Suppressor macrophage treated with lipopolysaccharide for 1 hour (primary cell): ENCODE data around the gene MED15.
A peak's percentile ranks its signal among the peaks of the same experiment; 100 is the strongest.
"Not testable (repeated sequence)": the region's sequence is repeated elsewhere in the genome, so short reads cannot be mapped to it uniquely, and the experiment has no call there.

Source experiments
- DNase-seq, 3 donors: peaks; one replicate each; pipeline ENCODE4 v3.0.0-alpha.2; 2020 to 2022

The MED15 gene

DNA sequence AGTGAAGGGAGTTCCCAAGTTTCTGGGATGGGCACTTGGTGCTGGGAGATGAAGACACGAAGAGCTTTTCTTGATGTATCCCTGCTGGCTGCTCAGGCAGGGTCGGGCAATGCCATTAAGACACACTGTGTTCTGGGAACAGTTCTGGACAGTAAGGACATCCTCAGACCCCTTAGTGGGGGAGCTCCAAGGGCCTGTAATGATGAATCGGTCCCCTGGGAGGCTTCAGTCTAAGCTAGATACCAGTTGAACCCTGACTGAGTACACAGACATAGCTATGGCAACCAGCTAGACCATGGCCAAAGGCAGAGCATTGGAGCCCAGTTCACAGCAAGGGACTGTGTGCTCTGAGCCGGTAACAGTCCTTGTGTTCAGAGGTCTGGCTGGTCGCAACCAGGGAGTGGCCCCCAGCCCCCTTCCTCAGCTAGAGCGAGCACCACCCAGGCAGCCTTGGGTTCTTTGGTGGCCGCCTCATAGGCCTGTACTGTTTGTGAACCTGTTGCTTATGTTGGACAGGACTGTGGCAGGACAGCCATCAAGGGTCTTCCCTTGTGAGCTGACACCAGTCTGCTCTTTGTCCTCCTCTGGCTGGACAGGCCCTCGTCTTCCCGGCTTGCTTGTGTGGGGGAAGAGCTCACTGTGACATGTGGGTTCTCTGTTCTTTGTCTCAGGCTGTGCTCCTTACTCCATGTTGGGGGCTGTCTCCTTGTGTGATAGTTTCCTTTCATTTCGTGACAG is 25.0 kb downstream of the MED15 start:
- no peak for DNase-seq

GRCh38 chr22:20533095-20533878 is 25.9 kb downstream of the MED15 start:
- DNase-seq: no peak

- no peak for DNase-seq
Observed at GRCh38 chr22:20533879-20534265, 26.5 kb downstream of the MED15 start.

DNA sequence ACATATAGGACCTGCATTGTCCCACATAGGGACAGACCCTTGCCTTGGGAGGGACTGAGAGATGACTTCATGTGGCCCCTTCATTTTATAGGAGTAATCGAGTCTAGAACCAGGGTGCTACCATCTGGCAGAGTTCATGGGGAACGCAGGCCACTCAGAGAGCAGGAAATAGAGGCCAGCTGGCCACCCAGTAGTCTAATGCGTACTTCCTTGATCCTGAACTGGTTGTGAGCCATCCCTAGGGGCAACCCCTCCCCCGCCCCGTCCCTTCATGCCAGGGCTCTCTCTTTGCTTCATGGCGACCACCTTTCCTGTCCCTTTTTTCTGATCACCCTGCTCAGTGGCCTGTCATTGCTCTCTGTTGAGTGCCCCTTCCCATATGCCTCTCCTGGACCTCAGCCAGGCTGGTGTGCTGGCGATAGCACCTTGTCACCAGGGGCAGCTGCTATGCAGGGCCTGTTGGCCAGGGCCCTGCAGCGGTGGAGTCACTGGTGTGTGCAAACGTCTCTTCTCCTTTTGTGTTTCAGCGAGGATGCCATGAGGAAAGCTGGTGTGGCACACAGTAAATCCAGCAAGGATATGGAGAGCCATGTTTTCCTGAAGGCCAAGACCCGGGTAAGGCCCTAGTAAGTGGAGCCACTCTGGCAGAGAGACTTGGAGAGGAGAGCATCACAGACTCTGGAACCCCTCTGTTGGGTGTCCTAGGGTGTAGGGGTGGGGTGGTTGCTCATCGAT is 29.3 kb downstream of the MED15 start:
- DNase-seq: no peak

- DNase-seq: no peak
Observed at GRCh38 chr22:20537325-20537756, 29.9 kb downstream of the MED15 start.

DNA sequence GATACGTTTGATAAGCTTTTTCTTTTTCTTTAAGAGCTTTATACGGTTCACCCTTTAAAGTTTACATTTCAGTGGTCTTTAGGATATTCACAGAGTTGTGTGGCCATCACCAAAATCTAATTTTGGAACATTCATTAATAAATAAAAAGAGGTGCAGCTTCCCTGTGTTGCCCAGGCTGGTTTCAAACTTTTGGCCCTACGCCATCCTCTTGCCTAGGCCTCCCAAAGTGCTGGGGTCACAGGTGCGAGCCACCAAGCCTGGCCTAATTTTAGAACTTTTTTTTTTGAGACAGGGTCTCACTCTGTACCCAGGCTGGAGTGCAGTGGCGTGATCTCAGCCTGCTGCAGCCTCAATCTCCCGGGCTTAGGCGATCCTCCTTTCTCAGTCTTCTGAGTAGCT is 30.6 kb downstream of the MED15 start:
- DNase-seq: no peak

DNA sequence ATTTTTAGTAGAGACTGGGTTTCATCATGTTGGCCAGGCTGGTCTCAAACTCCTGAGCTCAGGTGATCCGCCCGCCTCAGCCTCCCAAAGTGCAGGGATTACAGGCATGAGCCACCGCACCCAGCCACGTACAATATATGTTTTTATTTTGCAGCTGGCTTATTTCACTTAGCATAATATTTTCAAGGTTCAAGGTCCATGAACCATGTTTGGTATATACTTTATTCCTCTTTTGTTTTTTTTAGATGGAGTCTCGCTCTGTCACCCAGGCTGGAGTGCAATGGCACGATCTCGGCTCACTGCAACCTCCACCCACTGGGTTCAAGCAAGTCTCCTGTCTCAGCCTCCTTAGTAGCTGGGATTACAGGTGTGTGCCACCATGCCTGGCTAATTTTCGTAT is 31.5 kb downstream of the MED15 start:
- not testable (repeated sequence) for DNase-seq

- DNase-seq: no peak
Observed at GRCh38 chr22:20542055-20542454, 34.6 kb downstream of the MED15 start.

DNA sequence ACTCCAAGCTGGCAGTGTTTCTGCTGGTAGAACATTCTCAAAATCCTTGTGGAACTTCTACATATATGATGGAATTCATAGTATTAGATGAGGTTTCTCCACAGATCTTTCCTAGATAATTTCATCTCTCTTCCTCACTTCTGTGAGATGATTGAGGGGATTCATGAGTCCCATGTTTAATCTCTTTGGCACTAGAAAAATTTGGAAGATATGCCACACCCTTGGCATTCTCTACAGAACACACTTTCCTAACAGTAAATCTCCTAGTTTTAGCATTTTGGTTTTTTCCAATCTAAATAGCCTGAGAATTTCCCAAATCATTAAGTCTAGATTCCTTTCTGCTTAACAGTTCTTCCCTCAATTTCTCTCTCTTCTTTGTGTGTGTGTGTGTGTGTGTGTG is 35.3 kb downstream of the MED15 start:
- no peak for DNase-seq

DNA sequence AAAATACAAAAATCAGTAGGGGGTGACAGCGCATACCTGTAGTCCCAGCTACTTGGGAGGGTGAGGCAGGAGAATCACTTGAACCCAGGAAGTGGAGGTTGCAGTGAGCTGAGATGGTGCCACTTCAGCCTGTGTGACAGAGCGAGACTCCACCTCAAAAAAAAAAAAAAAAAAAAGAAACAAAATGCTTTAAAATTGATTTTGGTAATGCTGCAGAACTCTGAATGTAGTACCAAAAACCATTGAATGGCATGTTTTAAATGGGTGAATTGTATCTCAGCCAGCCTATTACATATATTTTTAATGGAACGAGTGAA is 37.9 kb downstream of the MED15 start:
- DNase-seq: not testable (repeated sequence)

- DNase-seq: no peak
Observed at GRCh38 chr22:20545681-20546521, 38.5 kb downstream of the MED15 start.

DNA sequence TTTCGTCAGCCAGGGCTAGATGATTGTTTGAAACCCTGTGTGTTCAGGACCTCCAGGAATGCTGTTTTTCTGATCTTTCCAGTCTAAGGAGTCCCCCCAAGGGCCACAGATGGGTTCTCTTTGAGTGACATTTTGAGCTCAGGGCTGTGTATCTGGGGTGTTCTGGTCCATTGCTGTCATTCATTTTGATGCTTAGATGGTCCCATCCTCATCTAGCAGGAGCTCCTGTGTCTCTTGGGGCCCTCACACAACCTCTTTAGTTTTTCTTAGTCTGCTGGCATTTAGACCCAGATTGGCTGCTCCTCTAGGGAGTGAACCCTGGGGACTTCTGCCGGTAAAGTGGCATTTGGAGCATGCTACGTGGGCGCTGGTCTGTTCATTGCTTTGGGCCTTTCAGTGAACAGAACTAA is 39.1 kb downstream of the MED15 start:
- DNase-seq: no peak

DNA sequence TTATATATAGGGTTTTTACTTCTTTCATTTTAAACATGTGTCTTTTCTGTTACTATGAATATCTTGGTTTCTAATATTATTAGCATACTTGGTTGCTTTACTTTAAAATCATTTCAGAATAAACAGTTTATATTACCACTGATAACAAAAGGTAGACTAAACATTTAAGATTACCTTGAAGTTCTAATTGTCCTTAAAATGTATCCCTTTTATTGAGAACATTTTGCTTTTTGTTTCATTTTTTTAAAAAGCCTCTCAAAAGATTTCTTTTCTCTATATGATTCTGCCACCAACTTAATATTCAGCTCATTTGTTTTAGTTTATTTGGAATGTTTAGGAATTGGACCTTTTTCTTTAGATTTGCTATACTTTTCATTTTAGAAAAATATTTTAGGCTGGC is 39.6 kb downstream of the MED15 start:
- no peak for DNase-seq

- DNase-seq: no peak
Observed at GRCh38 chr22:20548806-20549205, 41.4 kb downstream of the MED15 start.

DNA sequence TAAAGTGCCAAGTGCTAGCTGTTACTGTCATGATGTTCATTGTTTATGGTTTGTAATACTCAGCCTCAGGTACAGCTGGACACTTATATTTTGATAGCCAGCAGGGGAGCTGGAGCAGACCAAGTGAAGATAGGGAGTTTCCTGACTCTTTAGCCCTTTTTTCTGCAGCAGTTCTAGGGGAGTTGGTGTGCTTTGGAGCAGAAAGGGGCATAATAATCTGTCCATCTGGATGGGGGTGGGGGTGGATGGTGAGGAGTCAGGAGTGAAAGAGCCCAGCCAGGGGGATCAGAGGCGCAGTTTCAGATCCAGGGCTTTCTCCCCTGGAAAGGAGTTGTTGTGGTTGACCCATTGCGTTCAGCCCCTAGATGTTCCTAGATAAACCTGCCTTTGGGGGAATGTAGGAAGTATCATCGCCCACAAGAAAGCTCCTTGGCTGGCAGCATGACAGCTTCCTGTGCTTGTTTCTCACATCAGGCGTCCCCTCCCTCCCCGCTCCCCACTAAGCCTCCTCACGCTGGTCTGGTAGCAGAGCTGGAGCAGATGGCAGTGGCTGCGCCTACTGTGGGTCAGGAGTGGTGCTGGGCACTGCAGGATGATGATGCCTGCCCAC is 41.9 kb downstream of the MED15 start:
- DNase-seq: peak in 2 of 3 donors; percentile 23 to 41

- DNase-seq: no peak
Observed at GRCh38 chr22:20550057-20550817, 42.8 kb downstream of the MED15 start.

DNA sequence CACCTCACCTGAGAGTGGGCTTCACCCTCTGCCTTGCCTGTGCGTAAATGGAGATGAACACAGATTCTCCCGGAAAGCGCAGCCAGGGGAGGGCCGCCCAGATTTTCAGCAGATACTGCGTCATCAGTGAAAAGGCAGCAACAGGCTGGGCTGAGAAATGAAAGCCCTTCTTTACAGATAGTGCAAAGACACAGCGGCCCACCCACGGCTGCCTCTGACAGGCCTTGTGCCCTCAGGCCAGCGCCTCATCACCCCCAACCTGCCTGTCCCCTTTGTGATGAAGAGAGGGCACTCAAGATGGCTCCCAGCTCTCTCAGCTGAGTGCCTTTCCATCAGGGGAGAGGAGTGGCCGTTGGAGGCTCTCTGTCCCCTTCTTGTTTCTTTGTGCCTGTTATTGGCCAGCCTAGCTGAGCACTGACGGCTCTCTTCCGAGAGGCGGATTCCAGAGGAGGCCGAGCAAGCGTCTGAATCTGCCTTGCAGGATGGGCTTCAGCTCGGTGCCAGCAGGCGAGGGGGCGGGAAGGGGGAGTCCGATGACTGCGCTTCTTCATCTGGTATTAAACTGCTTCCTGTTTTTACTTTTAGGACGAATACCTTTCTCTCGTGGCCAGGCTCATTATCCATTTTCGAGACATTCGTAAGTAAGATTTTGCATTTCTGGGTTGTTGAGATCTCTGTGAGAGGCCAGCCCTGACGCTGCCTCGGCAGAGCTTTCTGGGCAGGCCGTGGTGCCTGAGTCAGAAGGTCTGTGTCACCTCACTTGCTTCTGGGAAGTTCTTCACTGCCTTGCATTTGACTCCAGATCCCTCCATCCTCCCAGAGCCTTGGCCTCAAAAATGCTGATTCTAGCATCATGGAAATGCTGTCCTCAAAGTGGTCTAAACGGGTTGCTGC is 43.7 kb downstream of the MED15 start:
- peak; percentile 73 to 82 (median 79) for DNase-seq

- DNase-seq: no peak
Observed at GRCh38 chr22:20551805-20552442, 44.5 kb downstream of the MED15 start.

GRCh38 chr22:20552443-20553401 is 45.3 kb downstream of the MED15 start:
- no peak for DNase-seq
